Stomach (tissue), 9 donors: Measurements from ENCODE around the gene CHST1. TPM values are rescaled to one million over a fixed set of nuclear protein-coding genes. Genes with fewer than 3 reads are reported as not detected.

Experiments used
- DNase-seq, 2 donors: peaks; one replicate each; pipeline versions ENCODE4 v3.0.0 to v3.0.0-alpha.2; 2013 to 2019
- H3K27ac ChIP-seq, 5 donors: fragments of 200-600 bp in 4 of 5; sonication (generic) in 4 of 5; one replicate each; pipeline ENCODE4 v1.5.1; 2013 to 2019; ENCODE audit warnings: mild to moderate bottlenecking in 1 of 5, moderate library complexity in 1 of 5
- H3K27me3 ChIP-seq, 3 donors: fragments of 200-600 bp; sonication (generic); one replicate each; pipeline ENCODE4 v1.5.1; 2017 to 2019; ENCODE audit warnings: mixed run types in 1 of 3
- H3K36me3 ChIP-seq, 4 donors: fragments of 200-600 bp; sonication (generic); 1 replicate in 3 of 4; 2 replicates in 1 of 4; pipeline ENCODE4 v1.5.1; 2016 to 2019
- H3K4me1 ChIP-seq, 4 donors: fragments of 200-600 bp; sonication (generic); one replicate each; pipeline ENCODE4 v1.5.1; 2016 to 2019
- H3K4me3 ChIP-seq, 4 donors: fragments of 200-600 bp; sonication (generic) in 3 of 4; one replicate each; pipeline ENCODE4 v1.5.1; 2016 to 2019; ENCODE audit warnings: mild to moderate bottlenecking in 1 of 4
- H3K9me3 ChIP-seq, 4 donors: fragments of 200-600 bp; sonication (generic); one replicate each; pipeline ENCODE4 v1.5.1; 2016 to 2019
- EP300 ChIP-seq: sonication (generic); formaldehyde crosslinking; IDR thresholded peaks from one replicate; pipeline ENCODE4 v1.6.1; 2017; ENCODE audit warnings: antibody characterized with exemption
- POLR2A ChIP-seq, 4 donors: fragments of 450-650 bp; IDR thresholded peaks; one replicate each; pipeline ENCODE4 v1.6.1; 2016; ENCODE audit warnings: antibody characterized with exemption in 4 of 4, control low read depth in 2 of 4, mild to moderate bottlenecking in 1 of 4, moderate library complexity in 1 of 4
- POLR2AphosphoS5 ChIP-seq, 3 donors: sonication (generic); formaldehyde crosslinking; IDR thresholded peaks; one replicate each; pipeline ENCODE4 v1.6.1; 2016; ENCODE audit warnings: antibody characterized with exemption in 3 of 3
- WGBS, 5 donors: extraction: QIAGEN DNeasy Blood & Tissue Kit in 3 of 5; methylation state at CpG; one replicate each; pipeline versions ENCODE4 v1.1.5 to v1.1.7; 2013 to 2018; 5-methylcytosine and 5-hydroxymethylcytosine counted together
- intact Hi-C: fragments of 100-400 bp; cut with DNase I; formaldehyde crosslinking; loops from one replicate; pipeline ENCODE4 v1.15.1; 2023; ENCODE audit warnings: low total_unique reads
- polyA plus RNA-seq, 3 donors: library from polyadenylated mRNA; stranded (reverse); fragments of 200-250 nt; gene quantifications; one replicate each; pipeline ENCODE4 v1.2.3, GENCODE V29; 2013
- total RNA-seq, 5 donors: library from RNA; depleted of rRNA; stranded (reverse); fragments of >200 nt; gene quantifications; one replicate each; pipeline versions ENCODE4 v1.1.0 to v1.2.3, GENCODE V29; 2014 to 2016
- TF ChIP-seq, protein P1 (sequence below), 7 experiments: fragments of 450-650 bp in 4 of 7; fragments of 200-600 bp in 3 of 7; sonication (generic) in 3 of 7; IDR thresholded peaks; one replicate each; pipeline ENCODE4 v1.5.1; 2016 to 2019; ENCODE audit warnings: antibody characterized with exemption in 7 of 7, control low read depth in 2 of 7, mild to moderate bottlenecking in 1 of 7
- donor health status: healthy with polysubstance abuse.
- donor health status: Bipolar disorder and iron deficiency.
- donor health status: healthy.

CHST1 gene
- total and polyA plus RNA-seq, 8 donors = 0.37 to 4.9 (median 1.7) TPM; not detected in 2

DNA sequence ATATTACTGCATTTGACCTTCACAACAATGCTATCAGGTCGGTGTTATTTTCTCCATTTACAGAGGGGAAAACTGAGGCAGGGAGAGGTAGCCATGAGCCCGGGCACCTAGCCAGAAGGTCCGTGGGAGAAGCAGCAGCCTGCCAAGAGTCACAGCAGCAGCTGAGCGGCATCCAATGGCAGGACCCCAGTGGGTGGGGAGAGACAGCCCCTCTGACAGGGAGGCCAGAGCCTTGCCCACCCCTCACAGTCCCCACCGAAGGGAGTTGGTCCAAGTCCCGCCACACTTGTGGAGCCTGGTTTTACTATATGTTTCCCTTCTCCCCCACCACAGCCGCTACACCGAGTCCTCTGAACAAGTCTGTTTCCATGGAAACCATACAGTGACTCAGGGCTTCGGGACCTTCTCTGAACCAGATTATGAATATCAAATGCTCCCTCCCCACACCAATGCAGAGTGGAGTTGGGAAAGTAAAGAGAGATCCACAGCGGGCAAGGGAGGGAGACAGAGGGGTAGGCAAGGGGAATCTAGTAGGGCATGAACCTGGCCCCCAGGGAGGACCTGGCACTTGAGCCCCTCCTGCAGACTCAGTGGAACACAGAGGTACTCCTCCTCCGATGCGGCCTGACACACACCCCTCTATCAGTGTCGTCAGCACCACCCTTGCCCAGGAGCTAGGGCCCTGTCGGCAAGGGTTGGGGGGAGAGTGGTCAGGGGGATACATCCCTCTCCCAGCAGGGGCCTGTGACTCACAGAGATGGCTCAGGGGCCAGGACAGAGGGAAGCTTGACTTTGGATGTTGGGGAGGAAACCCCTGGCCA lies 2.5 kb downstream of the CHST1 start:
- intact Hi-C loops = no loop called here
- H3K4me3 ChIP-seq = no peak overlapping the region
- TF ChIP-seq EP300 = no peak
- TF ChIP-seq POLR2A (IDR thresholded peaks at IDR 0.05) = no peak
- TF ChIP-seq POLR2AphosphoS5 (IDR thresholded peaks at IDR 0.05) = no peak
- TF ChIP-seq, protein P1, sequence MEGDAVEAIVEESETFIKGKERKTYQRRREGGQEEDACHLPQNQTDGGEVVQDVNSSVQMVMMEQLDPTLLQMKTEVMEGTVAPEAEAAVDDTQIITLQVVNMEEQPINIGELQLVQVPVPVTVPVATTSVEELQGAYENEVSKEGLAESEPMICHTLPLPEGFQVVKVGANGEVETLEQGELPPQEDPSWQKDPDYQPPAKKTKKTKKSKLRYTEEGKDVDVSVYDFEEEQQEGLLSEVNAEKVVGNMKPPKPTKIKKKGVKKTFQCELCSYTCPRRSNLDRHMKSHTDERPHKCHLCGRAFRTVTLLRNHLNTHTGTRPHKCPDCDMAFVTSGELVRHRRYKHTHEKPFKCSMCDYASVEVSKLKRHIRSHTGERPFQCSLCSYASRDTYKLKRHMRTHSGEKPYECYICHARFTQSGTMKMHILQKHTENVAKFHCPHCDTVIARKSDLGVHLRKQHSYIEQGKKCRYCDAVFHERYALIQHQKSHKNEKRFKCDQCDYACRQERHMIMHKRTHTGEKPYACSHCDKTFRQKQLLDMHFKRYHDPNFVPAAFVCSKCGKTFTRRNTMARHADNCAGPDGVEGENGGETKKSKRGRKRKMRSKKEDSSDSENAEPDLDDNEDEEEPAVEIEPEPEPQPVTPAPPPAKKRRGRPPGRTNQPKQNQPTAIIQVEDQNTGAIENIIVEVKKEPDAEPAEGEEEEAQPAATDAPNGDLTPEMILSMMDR (IDR thresholded peaks at IDR 0.05) = no peak
- 30 to 41% (median 36%) methylated on average over 14 of the region's 14 CpGs for WGBS, 5 donors
- peaks cover 0 to 96% (median 81%) of the 10 kb centered on the region in 3 donors for H3K27me3 ChIP-seq
- peak in 1 of 2 donors; percentile 81 for DNase-seq
- H3K4me1 ChIP-seq = peaks cover 14 to 55% (median 38%) of the 10 kb centered on the region in 4 donors
- H3K27ac ChIP-seq = no peak overlapping the region
- H3K36me3 ChIP-seq = no peaks in the 10 kb centered on the region
- H3K9me3 ChIP-seq = no peaks in the 10 kb centered on the region

DNA sequence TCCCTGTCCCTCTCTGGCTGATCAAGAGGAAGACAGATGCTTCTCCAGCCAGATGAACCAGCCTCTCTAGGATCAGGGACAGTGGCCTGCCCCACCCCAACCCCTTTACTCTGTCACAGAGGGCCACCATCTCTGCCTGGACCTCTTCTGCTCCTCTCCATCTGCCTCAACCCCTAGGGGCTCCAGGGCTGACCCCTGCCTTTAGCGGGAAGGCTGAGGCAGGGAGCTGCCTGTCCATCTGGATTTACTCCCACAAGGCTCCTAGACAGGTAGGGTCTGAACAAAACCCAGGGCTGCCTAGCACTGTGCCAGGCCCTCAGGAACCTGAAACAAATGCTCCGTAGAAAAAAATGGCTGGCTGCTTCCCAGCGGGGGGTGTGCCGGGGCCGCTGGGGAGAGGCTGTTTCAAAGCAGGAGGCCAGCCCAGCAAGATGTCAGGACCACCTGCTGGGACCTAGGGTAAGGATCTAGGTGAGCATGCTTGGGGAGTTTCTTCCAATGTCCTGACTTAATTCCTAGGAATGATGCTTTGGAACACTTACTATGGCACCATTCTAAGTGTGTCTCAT lies 3.2 kb downstream of the CHST1 start:
- Histone ChIP-seq H3K36me3 (no peaks in the 10 kb centered on the region), H3K4me3 (no peak overlapping the region), H3K27me3 (peaks cover 0 to 100% (median 82%) of the 10 kb centered on the region in 3 donors), H3K27ac (no peak overlapping the region), H3K9me3 (no peaks in the 10 kb centered on the region), H3K4me1 (peaks cover 14 to 55% (median 38%) of the 10 kb centered on the region in 4 donors)
- intact Hi-C loops = no loop called here
- DNase-seq = no peak
- WGBS, 5 donors = 47 to 59% (median 48%) methylated on average over 5 of the region's 5 CpGs
- TF ChIP-seq, protein P1 (IDR thresholded peaks at IDR 0.05) = no peak
- TF ChIP-seq POLR2AphosphoS5 (IDR thresholded peaks at IDR 0.05) (no peak), POLR2A (IDR thresholded peaks at IDR 0.05) (no peak), EP300 (no peak)

DNA sequence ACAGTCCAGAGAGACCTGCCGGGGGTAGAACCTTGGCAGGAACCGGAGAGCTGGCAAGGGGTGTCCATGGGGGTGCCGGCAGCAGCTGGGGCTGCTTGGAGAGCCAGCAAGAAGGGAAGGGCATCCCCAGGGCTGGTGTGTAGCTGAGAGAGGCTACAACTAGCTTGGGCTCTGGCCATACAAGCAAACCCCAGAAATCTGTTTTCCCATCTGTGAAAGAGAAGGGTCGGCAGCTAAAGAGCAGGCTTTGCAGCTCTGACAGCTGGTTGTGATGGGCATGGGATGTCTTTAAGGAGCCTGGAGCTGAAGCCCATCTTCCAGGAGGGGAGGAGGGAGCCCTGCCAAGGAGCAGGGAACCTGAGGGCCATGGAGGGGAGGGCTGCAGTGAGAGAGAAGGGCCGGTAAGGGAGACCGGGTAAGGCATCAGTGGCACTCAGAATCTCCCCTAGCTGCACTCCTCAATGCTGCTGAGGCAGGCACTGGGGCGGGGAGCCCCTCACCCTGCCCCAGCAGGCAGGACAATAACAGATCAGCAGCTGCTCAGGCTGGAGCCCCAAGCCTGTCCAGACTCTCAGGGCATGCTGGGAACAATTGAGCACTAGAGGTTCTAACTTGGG lies 3.9 kb downstream of the CHST1 start:
- TF ChIP-seq POLR2AphosphoS5 (IDR thresholded peaks at IDR 0.05) (no peak), POLR2A (IDR thresholded peaks at IDR 0.05) (no peak), EP300 (no peak)
- TF ChIP-seq, protein P1 (IDR thresholded peaks at IDR 0.05) = no peak
- peaks cover 0 to 100% (median 84%) of the 10 kb centered on the region in 3 donors for H3K27me3 ChIP-seq
- no peaks in the 10 kb centered on the region for H3K9me3 ChIP-seq
- 31 to 45% (median 38%) methylated on average over 7 of the region's 7 CpGs for WGBS, 5 donors
- intact Hi-C loops = no loop called here
- H3K36me3 ChIP-seq = no peaks in the 10 kb centered on the region
- no peak overlapping the region for H3K4me3 ChIP-seq
- H3K27ac ChIP-seq = no peak overlapping the region
- no peak for DNase-seq
- H3K4me1 ChIP-seq = peaks cover 14 to 55% (median 38%) of the 10 kb centered on the region in 4 donors

DNA sequence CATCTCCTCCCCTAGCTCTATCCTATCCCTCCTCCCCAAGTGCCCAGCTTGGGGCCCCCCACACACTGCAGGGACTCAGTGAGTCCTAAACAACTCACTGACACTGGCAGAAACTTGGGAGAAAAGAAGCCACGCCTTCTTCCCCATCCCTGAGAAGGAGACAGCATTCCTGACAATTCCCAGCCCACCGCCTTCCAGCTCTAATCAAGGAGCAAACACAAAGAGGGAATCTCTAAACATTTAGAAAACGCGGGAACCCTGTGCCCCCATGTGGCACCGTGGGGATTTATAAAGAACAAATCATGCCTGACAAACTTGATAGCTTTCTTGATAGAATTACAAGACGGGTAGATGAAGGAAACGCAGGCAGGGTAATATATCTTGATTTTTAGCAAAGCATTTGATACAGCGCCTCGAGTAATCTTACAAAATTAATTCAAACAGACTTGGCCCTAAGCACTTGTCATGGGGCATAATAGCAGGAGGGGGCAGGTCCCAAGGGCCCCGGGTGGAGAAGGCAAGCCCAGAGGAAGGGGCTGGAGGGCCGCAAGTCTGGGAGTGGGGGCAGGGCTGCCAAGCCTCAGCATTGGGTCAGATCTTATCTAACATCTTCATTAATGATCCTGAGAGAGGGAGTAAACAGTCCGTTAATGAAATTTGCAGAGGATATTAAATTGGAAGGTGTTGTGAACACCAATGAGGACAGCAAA lies 4.5 kb downstream of the CHST1 start:
- no peaks in the 10 kb centered on the region for H3K9me3 ChIP-seq
- no peak overlapping the region for H3K27ac ChIP-seq
- WGBS, 5 donors = 23 to 33% (median 25%) methylated on average over 12 of the region's 12 CpGs
- intact Hi-C loops = no loop called here
- H3K36me3 ChIP-seq = no peaks in the 10 kb centered on the region
- peaks cover 0 to 100% (median 83%) of the 10 kb centered on the region in 3 donors for H3K27me3 ChIP-seq
- peak in 1 of 2 donors; percentile 58 for DNase-seq
- TF ChIP-seq POLR2AphosphoS5 (IDR thresholded peaks at IDR 0.05) = no peak
- H3K4me1 ChIP-seq = peaks cover 14 to 52% (median 36%) of the 10 kb centered on the region in 4 donors
- no peak overlapping the region for H3K4me3 ChIP-seq
